Keratinocyte (primary cell): ENCODE data around the gene CHAF1A.

ENCODE experiments used
- CTCF ChIP-seq, 3 experiments: IDR thresholded peaks in 1 of 3; conservative IDR thresholded peaks in 1 of 3; optimal IDR thresholded peaks in 1 of 3; 2 replicates in 2 of 3; 3 replicates in 1 of 3; pipeline versions ENCODE3 to v1.5.1; 2011; ENCODE audit warnings: low read length in 3 of 3, mild to moderate bottlenecking in 3 of 3, moderate library complexity in 2 of 3, control low read depth in 1 of 3, inconsistent platforms in 1 of 3; ENCODE audit not compliant: insufficient read depth in 2 of 3; ENCODE audit errors: extremely low read depth in 1 of 3
- EZH2 ChIP-seq: IDR thresholded peaks from one replicate; pipeline ENCODE4 v1.6.1; 2012; ENCODE audit warnings: inconsistent platforms, mild to moderate bottlenecking, low read length, moderate library complexity

DNA sequence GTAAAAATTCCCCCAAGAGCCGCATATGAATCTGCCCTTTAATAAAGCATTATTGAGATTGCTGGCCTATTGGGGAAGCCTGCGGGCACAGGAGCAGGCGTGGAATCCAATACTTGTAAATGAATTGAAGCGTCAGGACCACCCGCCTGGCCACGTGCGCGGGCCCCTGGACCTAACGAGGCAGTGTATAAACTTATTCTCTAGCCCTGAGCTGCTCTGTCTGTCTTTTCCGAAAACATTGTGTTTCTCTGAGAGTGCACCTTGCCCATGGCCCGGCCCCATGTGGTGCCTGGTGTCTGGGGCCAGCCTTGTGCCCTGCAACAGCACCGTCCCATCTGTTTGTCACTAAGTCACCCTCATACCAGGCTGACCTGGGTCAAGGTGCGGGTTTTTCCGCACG lies 40.7 kb downstream of the CHAF1A start:
- TF ChIP-seq CTCF (optimal IDR thresholded peaks at IDR 0.05 in 1 of 3, IDR thresholded peaks at IDR 0.05 in 1 of 3, conservative IDR thresholded peaks at IDR 0.05 in 1 of 3; ENCODE audit: extremely low read depth in 1 of 3, insufficient read depth in 2 of 3, low read length in 3 of 3) = no peak
- no peak for TF ChIP-seq EZH2
